PC-9 (cell line): ENCODE data around the gene ZC3H6. TPM values are rescaled to one million over a fixed set of nuclear protein-coding genes. Genes with fewer than 3 reads are reported as not detected.

Experiments used
- BruUV-seq: library from RNA; stranded (reverse); fragments of 400-500 nt; replicated peaks from 2 replicates; lab custom pipeline; 2021; lab: Mats Ljungman, UMichigan
- CTCF ChIA-PET: fragments of 300-600 bp; sonication (Branson Sonifier 250); formaldehyde crosslinking; loops from one replicate; lab custom pipeline; 2022; ENCODE audit warnings: antibody characterized with exemption; lab: Charles Lee
- POLR2A ChIA-PET: fragments of 300-600 bp; sonication (Branson Sonifier 250); formaldehyde crosslinking; loops from one replicate; lab custom pipeline; 2022; ENCODE audit warnings: antibody characterized with exemption; ENCODE audit not compliant: unreplicated experiment; lab: Charles Lee
- DNase-seq, 2 experiments: peaks; one replicate each; pipeline versions ENCODE4 v3.0.0 to v3.0.0-alpha.2; 2015 to 2022; ENCODE audit warnings: mixed read lengths in 1 of 2
- H2AFZ ChIP-seq: fragments of 200-600 bp; sonication (generic); 2 replicates; pipeline ENCODE4 v1.8.1; 2017; ENCODE audit warnings: antibody characterized with exemption
- H3F3A ChIP-seq: fragments of 200-600 bp; sonication (generic); 2 replicates; pipeline ENCODE4 v1.8.1; 2017; ENCODE audit warnings: antibody characterized with exemption, mild to moderate bottlenecking, low read depth; ENCODE audit not compliant: insufficient read depth
- H3K27ac ChIP-seq: fragments of 200-600 bp; sonication (generic); 2 replicates; pipeline ENCODE4 v1.6.1; 2016; ENCODE audit warnings: mixed run types
- H3K27me3 ChIP-seq: fragments of 200-600 bp; sonication (generic); 2 replicates; pipeline ENCODE4 v1.6.1; 2016; ENCODE audit warnings: low read depth, mixed run types; ENCODE audit not compliant: insufficient read depth
- H3K36me3 ChIP-seq: fragments of 200-600 bp; sonication (generic); 2 replicates; pipeline ENCODE4 v1.6.1; 2016; ENCODE audit warnings: low read depth, mixed run types
- H3K4me1 ChIP-seq: fragments of 200-600 bp; sonication (generic); replicated peaks from 2 replicates; pipeline ENCODE4 v1.6.1; 2016; ENCODE audit warnings: mixed run types; ENCODE audit not compliant: insufficient read depth
- H3K4me2 ChIP-seq: fragments of 200-600 bp; sonication (generic); 2 replicates; pipeline ENCODE4 v1.6.1; 2017; ENCODE audit warnings: mixed run types
- H3K4me3 ChIP-seq: fragments of 200-600 bp; sonication (generic); 2 replicates; pipeline ENCODE4 v1.6.1; 2016; ENCODE audit warnings: mixed run types
- H3K79me2 ChIP-seq: fragments of 200-600 bp; sonication (generic); 2 replicates; pipeline ENCODE4 v1.6.1; 2017; ENCODE audit warnings: low read depth, mixed run types
- H3K9me2 ChIP-seq: fragments of 200-600 bp; sonication (generic); 2 replicates; pipeline ENCODE4 v1.8.1; 2017; ENCODE audit warnings: mild to moderate bottlenecking; ENCODE audit not compliant: insufficient read depth
- H3K9me3 ChIP-seq: fragments of 200-600 bp; sonication (generic); 2 replicates; pipeline ENCODE4 v1.8.1; 2016; ENCODE audit warnings: low read depth; ENCODE audit not compliant: insufficient read depth
- H4K20me1 ChIP-seq: fragments of 200-600 bp; sonication (generic); 2 replicates; pipeline ENCODE4 v1.8.1; 2017; ENCODE audit not compliant: insufficient read depth
- CTCF ChIP-seq: fragments of 200-600 bp; sonication (generic); conservative IDR thresholded peaks from 2 replicates; pipeline ENCODE4 v1.6.1; 2017; ENCODE audit warnings: mixed run types, antibody characterized with exemption, mild to moderate bottlenecking, moderate library complexity
- EZH2 ChIP-seq: fragments of 200-600 bp; sonication (generic); IDR thresholded peaks from 2 replicates; pipeline ENCODE4 v1.8.0; 2017; ENCODE audit warnings: antibody characterized with exemption, low read depth
- intact Hi-C: fragments of 100-400 bp; cut with micrococcal nuclease; formaldehyde crosslinking; loops from one replicate; pipeline ENCODE4 v1.10.0; 2022; ENCODE audit not compliant: unreplicated experiment
- total RNA-seq: library from RNA; stranded (reverse); gene quantifications from 2 replicates; pipeline ENCODE4 v1.2.3, GENCODE V29; 2021

The ZC3H6 gene
- total RNA-seq, 1 experiment from 2014 or later = 9.1 TPM

DNA sequence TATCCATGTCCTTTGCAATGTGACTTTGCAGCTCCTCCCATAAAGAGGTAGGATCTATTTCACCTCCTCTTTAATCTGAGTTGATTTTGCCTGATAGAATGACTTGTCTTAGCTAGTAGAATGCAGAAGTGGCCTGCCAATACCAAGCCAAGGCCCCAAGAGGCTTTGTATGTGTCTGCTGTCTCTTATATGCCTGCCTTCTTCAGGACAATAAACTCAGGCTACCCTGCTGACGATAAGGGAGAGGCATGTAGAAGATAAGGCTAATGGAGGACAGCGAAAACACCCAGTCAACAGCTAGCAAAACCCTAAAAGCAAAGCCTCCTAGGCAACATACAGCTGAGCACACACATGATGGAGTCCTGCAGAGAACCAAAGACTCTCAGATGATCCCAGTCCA lies 18.7 kb upstream of the ZC3H6 start:
- POLR2A ChIA-PET = no interaction called here

GRCh38 chr2:112257575-112257974 lies 17.8 kb upstream of the ZC3H6 start:
- H3K4me2 ChIP-seq = no peak overlapping the region
- no peak overlapping the region for H3K27ac ChIP-seq
- H3K9me2 ChIP-seq = no peaks in the 10 kb centered on the region
- 0 out of 2 replicates have a peak, but pooled peaks cover 5% of the 10 kb centered on the region for H3K4me1 ChIP-seq
- no peak for DNase-seq
- no peak for TF ChIP-seq CTCF
- TF ChIP-seq EZH2 = no peak
- no TSS peak for BruUV-seq
- H4K20me1 ChIP-seq = no peaks in the 10 kb centered on the region
- H3K9me3 ChIP-seq = no peaks in the 10 kb centered on the region
- no peak overlapping the region for H3K4me3 ChIP-seq
- no peaks in the 10 kb centered on the region for H3K27me3 ChIP-seq
- H3K36me3 ChIP-seq = no peaks in the 10 kb centered on the region
- ChIA-PET POLR2A (no interaction called here), CTCF (no interaction called here)
- intact Hi-C loops = loop anchor here (5.0 to 10.0 kb wide), 4 partner anchors 177 to 373 kb away; partner anchors contain the start of genes ANAPC1, RGPD8 and TMEM87B
- H2AFZ ChIP-seq = no peak overlapping the region
- peaks cover 20% of the 10 kb centered on the region for H3K79me2 ChIP-seq
- H3F3A ChIP-seq = no peaks in the 10 kb centered on the region

More for the DNA sequence above, 18.7 kb upstream of the ZC3H6 start:
- BruUV-seq = no TSS peak
- no peak for DNase-seq
- Histone ChIP-seq H3K4me1 (0 out of 2 replicates have a peak, but pooled peaks cover 5% of the 10 kb centered on the region), H2AFZ (no peak overlapping the region), H4K20me1 (no peaks in the 10 kb centered on the region), H3K9me3 (no peaks in the 10 kb centered on the region), H3K4me3 (no peak overlapping the region), H3K36me3 (no peaks in the 10 kb centered on the region), H3K79me2 (peaks cover 28% of the 10 kb centered on the region), H3K4me2 (no peak overlapping the region), H3K27me3 (no peaks in the 10 kb centered on the region), H3F3A (no peaks in the 10 kb centered on the region), H3K9me2 (no peaks in the 10 kb centered on the region), H3K27ac (no peak overlapping the region)
- TF ChIP-seq EZH2 = no peak
- no peak for TF ChIP-seq CTCF
- intact Hi-C loops = loop anchor here (5.0 to 10.0 kb wide), 4 partner anchors 178 to 372 kb away; partner anchors contain the start of genes ANAPC1, RGPD8 and TMEM87B
- CTCF ChIA-PET = no interaction called here

DNA sequence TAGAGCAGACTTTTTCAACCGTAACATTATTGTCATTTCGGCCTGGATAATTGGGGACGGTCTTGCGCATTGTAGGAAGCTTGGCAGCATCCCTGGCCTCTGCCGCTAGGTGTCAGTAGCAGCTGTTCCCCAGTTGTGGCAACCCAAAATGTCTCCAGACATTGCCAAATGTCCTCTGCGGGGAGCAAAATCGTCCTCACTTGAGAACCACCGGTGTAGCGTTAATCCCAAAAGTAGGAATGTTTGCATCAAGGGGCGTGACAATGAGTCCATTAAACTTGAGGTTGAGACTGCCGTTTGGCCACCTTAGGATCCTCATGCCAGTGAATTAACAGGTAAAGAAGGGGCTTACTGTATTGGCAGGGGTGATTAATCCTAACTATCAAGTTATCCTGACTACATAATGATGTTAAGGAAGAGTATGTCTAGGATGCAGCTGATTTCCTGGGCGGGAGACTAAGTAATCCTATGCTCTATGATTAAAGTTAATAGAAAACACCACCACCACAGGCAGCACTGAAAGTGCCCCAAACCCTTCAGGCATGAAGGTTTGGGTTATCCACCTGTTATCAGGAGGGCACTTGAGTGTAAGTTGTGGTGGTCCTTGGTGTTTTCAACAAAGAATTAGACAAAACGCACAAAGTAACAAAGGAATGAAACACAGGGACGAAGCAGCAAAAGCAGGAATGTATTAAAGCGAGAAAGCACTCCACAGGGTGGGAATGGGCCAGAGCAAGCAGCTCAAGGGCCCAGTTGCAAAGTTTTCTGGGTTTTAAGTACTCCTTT lies 15.7 kb upstream of the ZC3H6 start:
- H3K36me3 ChIP-seq = no peaks in the 10 kb centered on the region
- H3F3A ChIP-seq = no peaks in the 10 kb centered on the region
- BruUV-seq = no TSS peak
- TF ChIP-seq EZH2 (no peak), CTCF (peak; percentile 87)
- H3K79me2 ChIP-seq = no peaks in the 10 kb centered on the region
- no peak overlapping the region for H3K4me3 ChIP-seq
- ChIA-PET CTCF (interaction anchor here (1.0 to 1.6 kb wide), 2 partner anchors 174 to 234 kb away, joined by 3 to 15 read pairs; partner anchors contain the start of gene RGPD8), POLR2A (interaction anchor here (0.7 kb wide), 1 partner anchor 21 kb away, joined by 3 read pairs; no protein-coding TSS in a partner anchor)
- no peaks in the 10 kb centered on the region for H3K27me3 ChIP-seq
- no peaks in the 10 kb centered on the region for H3K9me3 ChIP-seq
- peak; percentile 43 to 62 for DNase-seq
- no peaks in the 10 kb centered on the region for H4K20me1 ChIP-seq
- no peak overlapping the region for H3K27ac ChIP-seq
- peak overlapping the region; percentile 72 for H2AFZ ChIP-seq
- intact Hi-C loops = loop anchor here (5.0 to 10.0 kb wide), 4 partner anchors 175 to 375 kb away; partner anchors contain the start of genes ANAPC1, RGPD8 and TMEM87B
- H3K4me2 ChIP-seq = peak overlapping the region; percentile 67
- no peaks in the 10 kb centered on the region for H3K9me2 ChIP-seq
- H3K4me1 ChIP-seq = no peaks in the 10 kb centered on the region
